Hematopoietic multipotent progenitor cell treated with erythropoietin and hydrocortisone succinate and interleukin-3 and kit ligand, for 8 days (in vitro differentiated cells): ENCODE data around the gene DYSF.
"Not testable (repeated sequence)": the region's sequence is repeated elsewhere in the genome, so short reads cannot be mapped to it uniquely, and the experiment has no call there.

Source experiments
- DNase-seq: peaks from one replicate; pipeline ENCODE4 v3.0.0-alpha.2; 2015

Gene DYSF

GRCh38 chr2:71453404-71454220 is at the start of gene DYSF:
TSS of gene DYSF (plus strand) at chr2:71453561.
- peak; percentile 44 for DNase-seq

- no peak for DNase-seq
Observed at GRCh38 chr2:71409611-71410010, 43.8 kb upstream of the DYSF start.

DNA sequence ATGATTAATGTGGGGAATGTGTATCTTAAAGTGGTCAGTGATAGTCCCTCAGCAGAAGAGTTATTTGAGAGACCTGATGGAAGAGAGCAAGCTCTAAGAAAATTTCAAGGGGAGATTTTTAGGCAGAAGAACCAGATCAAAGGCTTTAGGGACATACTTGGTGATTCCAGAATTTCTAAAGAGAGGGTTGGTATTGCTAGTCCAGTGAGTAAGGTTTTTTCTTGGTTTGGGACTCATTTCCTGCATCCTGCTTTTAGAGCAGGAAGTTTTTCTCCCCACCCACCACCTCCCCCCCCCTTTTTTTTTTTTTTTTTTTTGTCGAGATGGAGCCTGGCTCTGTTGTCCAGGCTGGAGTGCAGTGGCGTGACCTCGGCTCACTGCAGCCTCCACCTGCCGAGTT is 42.7 kb upstream of the DYSF start:
- no peak for DNase-seq

- DNase-seq: not testable (repeated sequence)
Observed at GRCh38 chr2:71416866-71417265, 36.5 kb upstream of the DYSF start.

DNA sequence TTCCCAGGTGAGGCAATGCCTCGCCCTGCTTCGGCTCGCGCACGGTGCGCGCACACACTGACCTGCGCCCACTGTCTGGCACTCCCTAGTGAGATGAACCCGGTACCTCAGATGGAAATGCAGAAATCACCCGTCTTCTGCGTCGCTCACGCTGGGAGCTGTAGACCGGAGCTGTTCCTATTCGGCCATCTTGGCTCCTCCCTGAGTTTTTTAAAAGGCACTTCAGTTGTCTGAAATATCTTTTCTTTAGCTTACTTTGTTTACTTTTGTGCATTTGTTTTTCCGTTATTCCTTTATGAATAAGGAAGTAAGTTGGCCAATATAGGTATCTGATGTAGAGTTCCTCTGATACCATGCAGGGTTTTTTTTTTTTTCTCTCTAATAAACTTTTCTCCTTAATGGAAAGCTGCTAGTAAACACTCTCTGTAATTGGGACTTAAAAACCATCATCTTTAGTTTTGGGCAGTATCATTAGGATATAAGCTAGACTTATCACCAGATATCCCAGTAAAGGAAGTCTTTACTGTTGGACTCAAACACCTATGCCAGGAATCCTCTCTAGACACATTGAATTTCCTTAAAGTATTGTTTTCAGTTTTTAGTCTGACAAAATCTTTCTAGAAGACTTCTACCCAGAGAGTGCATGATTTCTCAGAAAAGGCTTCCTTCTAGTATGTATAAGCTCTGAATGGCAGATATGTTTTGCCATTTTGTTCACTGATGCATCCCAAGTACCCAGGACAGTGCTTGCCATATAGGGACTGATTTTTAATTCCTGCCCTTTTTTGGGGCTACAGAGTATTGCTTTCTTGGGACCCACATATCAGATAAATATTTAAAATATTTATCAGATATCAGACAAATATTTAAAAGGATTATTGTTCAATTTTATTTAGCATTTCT is 35.8 kb upstream of the DYSF start:
- DNase-seq: peak; percentile 47

- DNase-seq: peak; percentile 27
Observed at GRCh38 chr2:71419145-71419544, 34.2 kb upstream of the DYSF start.

DNA sequence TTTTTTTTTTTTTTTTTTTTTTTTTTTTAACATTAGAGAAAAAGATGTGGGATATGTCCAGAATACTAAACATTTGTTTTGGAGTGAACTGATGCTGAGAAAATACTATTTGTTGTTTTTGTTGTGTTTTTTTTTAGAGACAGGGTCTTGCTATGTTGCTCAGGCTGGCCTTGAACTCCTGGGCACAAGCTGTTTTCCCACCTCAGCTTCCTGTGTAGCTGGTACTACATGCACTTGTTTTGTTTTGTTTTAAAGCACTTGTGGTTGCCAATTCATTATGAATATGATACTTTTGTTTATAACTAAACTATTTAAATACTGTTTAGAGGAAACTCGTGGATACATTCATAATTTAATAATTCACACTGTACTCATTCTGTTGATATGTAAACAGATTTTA is 33.4 kb upstream of the DYSF start:
- DNase-seq: peak; percentile 9

- DNase-seq: no peak
Observed at GRCh38 chr2:71422786-71423185, 30.6 kb upstream of the DYSF start.

- no peak for DNase-seq
Observed at GRCh38 chr2:71423817-71424420, 29.4 kb upstream of the DYSF start.

- DNase-seq: no peak
Observed at GRCh38 chr2:71426721-71427120, 26.6 kb upstream of the DYSF start.

DNA sequence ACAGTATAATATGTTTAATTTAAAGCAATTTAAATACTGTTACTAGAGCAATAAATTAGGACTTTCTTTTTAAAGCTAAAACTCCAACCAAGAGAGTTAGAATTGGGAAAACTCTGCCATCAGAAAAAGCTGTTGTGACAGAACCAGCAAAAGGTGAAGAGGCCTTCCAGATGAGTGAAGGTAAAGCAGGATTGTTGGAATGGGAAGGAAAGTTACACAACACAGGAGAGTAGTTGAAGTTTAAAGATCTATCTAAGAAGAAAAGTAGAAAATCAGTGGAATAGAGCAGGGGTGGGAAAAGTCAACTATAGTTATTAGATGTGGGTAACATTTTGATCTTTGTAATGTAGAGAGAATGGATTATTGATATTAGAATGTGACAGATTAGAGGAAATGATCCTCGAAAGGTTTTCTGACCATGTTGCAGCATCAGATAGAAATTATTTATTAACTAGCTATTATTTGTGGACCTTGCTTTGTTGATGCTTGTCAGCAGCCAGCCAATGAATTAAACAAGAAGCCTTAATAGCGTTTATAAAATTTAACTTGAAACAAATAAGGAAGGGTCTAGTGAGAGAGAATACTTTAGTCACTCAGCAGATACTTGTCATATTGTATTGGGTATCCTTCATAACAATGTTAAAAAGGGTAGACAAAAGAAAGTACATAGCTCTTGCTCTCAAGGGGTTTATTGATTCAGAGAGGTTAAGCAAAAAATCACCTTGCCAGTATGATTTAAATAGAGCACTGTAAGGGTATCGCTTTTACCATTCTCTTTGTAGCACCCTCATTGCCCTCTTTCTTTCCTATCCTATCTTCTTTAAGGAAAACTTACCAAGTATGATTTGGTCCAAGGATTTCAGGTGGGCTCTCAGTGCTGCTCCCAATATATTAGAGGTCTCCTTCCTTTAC is 24.6 kb upstream of the DYSF start:
- no peak for DNase-seq

- not testable (repeated sequence) for DNase-seq
Observed at GRCh38 chr2:71445142-71445541, 8.2 kb upstream of the DYSF start.

DNA sequence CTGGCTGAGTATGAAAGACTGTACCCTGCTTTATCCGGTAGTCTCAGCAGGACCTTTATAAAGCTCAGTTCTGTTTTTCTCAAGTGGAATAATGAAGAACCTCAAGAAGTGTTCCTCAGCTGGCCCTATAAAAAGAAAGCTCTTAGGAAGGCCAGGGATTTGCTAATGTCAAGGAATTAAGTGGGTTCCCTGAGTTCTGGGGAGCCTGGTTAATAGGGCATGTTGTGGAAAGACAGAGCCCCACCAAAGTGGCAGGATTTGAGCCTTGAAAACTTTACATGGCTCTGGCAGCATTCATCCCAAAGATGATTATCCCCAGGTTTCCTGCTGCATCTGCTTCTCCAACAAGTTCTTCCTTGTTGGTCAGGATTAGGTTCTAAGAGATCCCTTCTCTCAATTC is 6.9 kb upstream of the DYSF start:
- DNase-seq: no peak

- DNase-seq: no peak
Observed at GRCh38 chr2:71449343-71449742, 4.0 kb upstream of the DYSF start.

- DNase-seq: no peak
Observed at GRCh38 chr2:71451705-71452104, 1.7 kb upstream of the DYSF start.

DNA sequence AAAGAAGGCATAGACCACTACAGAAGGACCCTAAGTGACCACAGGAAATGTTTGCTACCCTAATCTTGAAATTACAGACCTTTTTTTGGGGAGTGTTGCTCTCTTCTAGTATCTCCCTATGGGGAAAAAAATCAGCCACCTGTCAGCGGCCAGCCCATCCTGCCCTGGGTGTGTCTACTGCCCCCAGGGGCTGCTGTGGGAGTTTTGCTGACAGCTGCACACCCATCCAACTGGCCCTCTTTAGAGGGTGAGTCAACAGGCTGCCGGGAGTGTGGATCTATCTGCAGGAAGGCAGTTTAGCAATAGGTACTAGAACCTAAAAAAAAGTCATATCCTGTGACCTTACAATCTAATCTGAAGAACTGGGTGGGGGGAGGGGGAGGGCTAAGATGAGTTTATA is 796 bp upstream of the DYSF start:
- DNase-seq: peak; percentile 61

DNA sequence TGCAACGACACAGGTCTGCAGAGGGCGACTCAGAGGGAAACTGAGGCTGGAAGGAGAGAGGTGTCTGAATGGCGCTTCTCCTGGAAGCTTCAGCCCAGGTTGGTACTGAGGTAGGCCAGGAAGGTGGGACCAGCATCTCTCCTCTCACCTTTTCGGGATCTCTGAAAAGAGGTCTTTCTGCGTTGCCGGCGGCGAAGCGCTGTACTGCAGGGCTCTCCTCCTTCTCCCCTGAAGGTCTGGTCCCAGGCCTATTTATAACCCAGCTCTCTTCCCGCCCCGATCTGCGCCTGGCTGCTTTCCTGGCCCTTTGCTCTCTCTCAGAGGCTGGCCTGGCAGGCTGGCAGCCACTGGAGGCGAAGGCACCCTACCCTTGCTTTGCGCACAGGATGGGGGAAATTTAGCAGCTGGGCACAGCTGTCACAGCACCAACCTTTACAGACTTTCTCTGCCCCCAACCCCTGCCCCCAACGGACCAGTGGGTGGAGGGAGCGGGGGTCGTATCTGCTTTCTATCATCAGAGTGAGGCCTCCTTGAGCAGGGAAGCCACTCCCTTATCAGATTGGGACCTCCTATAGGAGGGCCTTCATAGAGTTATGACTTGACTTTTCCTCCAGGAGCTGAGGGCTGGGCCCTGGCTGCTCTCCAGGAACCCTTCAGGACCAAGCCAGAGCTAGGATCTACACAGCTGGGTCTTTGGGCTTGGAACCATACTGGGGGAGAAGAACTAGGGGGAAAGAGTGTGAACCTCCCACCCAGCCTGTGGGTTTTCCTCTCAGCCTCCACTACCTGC is 1.1 kb downstream of the DYSF start:
- peak; percentile 11 for DNase-seq

DNA sequence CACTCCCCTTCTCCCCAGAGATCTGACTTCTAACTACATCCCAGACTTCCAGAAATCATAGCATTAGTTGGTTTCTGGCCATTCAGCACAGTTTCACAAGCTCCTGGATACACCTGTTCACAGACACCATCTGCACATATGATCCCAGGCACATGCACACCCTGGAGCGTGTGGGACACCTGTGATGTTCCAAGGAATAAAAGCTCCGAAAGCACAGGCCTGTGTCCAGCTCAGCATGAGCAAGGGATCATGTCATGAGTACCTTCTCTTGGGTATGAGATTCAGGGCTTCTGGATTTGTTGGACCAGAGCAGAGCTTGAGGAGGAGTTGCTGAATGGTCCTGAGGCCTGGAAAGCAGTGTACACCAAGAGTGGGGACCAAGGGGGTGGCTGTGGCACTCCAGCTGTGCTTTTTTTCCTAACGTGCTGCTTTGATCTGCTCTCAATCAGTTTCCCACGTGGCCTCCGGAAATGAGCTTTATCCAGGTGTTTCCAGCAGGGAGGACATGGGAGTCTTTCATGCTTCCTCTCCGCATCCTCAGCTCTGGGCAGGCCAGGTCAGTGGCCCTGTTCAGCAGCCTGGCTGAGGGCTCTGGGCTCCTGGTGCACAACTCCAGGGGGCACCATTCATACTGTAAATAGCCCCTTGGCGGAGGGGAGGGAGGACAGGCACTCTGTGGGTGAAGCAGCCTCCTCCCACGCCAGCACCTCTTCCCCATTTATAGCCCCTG is 1.8 kb downstream of the DYSF start:
- no peak for DNase-seq

GRCh38 chr2:71455741-71456569 is 2.6 kb downstream of the DYSF start:
- no peak for DNase-seq

DNA sequence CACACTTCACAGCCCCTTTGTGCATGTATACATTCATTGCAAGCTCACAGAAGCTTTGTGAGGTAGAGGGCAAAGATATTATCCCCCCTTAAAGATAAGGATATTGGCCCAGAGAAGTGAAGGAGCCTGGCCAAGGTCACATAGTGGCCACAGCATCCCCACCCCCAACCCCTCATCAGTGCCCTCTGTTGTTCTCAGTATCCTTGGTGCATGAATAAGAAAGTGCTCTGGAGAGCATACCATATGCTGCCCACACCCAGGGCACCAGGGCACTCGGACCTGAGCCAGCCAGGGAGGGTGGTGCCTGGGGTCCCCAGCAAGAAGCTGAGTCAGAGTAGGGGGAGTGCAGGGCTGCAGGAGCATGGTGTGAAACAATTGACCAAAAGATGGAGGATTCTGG is 3.3 kb downstream of the DYSF start:
- DNase-seq: no peak
